ENCODE measurements around the gene SCOC. TPM values are rescaled to one million over a fixed set of nuclear protein-coding genes. Genes with fewer than 3 reads are reported as not detected.
A peak's percentile ranks its signal among the peaks of the same experiment; 100 is the strongest.

SCOC gene
- total and polyA plus RNA-seq, 2 of the 4 experiments (the other 2 are of a cell fraction) = 12.9 to 33.2 TPM

DNA sequence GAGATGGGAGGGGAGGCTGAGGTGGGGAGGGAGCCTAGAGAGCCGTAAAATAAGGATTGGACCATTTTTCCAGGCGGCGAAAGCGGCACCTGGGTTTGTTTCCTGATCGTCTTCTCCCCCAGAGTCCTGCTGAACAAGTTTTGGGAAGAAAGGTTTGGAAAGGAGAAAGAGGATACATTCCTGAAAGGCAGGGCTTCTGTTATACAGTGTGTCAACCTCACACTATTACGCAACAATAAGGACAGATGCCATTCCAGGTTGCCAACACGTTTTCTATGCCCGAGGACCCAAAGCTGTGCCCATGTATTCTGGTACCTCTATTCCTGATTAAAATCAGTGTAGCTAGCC is 658 bp downstream of the SCOC start:
- Histone ChIP-seq H3K9me3 (ENCODE audit: control insufficient read depth, insufficient read depth, low read length) (no peaks in the 10 kb centered on the region), H3K23ac (ENCODE audit: low read depth, low read length) (0 out of 2 replicates have a peak overlapping the region, but pooled peaks have one; percentile 21), H2AFZ (replicated peaks; ENCODE audit: low read length, poor library complexity) (peak overlapping the region; percentile 93), H3K56ac (ENCODE audit: extremely low read depth, insufficient read depth, low read length) (peak overlapping the region; percentile 58; the same call in 1 of the 2 replicates), H3K4ac (ENCODE audit: low read depth, low read length) (0 out of 2 replicates have a peak overlapping the region, but pooled peaks have one; percentile 0), H4K91ac (ENCODE audit: insufficient read depth, low read depth, low read length) (no peak overlapping the region), H4K20me1 (ENCODE audit: insufficient read depth, low read length) (peaks cover 6% of the 10 kb centered on the region; the same call in 1 of the 2 replicates), H3K27me3 (ENCODE audit: control insufficient read depth, insufficient read depth, low read length) (no peaks in the 10 kb centered on the region), H3K14ac (replicated peaks; ENCODE audit: low read depth, low read length) (0 out of 2 replicates have a peak overlapping the region, but pooled peaks have one; percentile 57), H3K9ac (ENCODE audit: low read depth, low read length) (peak overlapping the region; percentile 75), H4K5ac (ENCODE audit: low read depth, low read length) (peak overlapping the region; percentile 8), H3K36me3 (ENCODE audit: control insufficient read depth, insufficient read depth, low read length) (no peaks in the 10 kb centered on the region), H2AK9ac (replicated peaks; ENCODE audit: low read depth, low read length, poor library complexity) (peak overlapping the region; percentile 1), H3K4me3 (ENCODE audit: insufficient read depth, low read depth, low read length) (peak overlapping the region; percentile 75), H2BK15ac (ENCODE audit: low read depth, low read length) (no peak overlapping the region), H3K4me1 (ENCODE audit: control insufficient read depth, insufficient read depth, low read length) (no peaks in the 10 kb centered on the region), H3K9me1 (ENCODE audit: insufficient read depth, low read length) (peaks cover 4% of the 10 kb centered on the region), H2BK5ac (ENCODE audit: low read depth, low read length, poor library complexity, severe bottlenecking) (peak overlapping the region; percentile 46), H4K8ac (ENCODE audit: low read depth in 2 of 2, low read length in 2 of 2) (peak overlapping the region in 1 of 2 experiments; percentile 38; a peak in 2 of 4 replicates), H3K4me2 (ENCODE audit: low read depth, low read length) (peak overlapping the region; percentile 98), H2BK20ac (ENCODE audit: low read depth, low read length) (no peak overlapping the region), H3K79me1 (ENCODE audit: low read depth in 1 of 2, low read length in 2 of 2) (peaks cover 14 to 33% of the 10 kb centered on the region in 2 experiments), H3K18ac (ENCODE audit: low read depth, low read length) (no peak overlapping the region), H2AK5ac (ENCODE audit: low read depth, low read length) (no peak overlapping the region), H2BK120ac (ENCODE audit: low read depth, low read length) (no peak overlapping the region), H3K27ac (ENCODE audit: insufficient read depth, low read length) (peak overlapping the region; percentile 63)
- intact Hi-C loops (cut with micrococcal nuclease) (loop anchor here (5.0 kb wide), 2 partner anchors 148 to 758 kb away; partner anchors contain the start of genes ELMOD2 and RNF150), in situ Hi-C loops (cut with MboI; ENCODE audit: low sequenced_read_pairs) (loop anchor here (25.0 kb wide), 2 partner anchors 463 to 763 kb away; partner anchors contain the start of gene RNF150), dilution Hi-C loops (cut with HindIII; ENCODE audit: low sequenced_read_pairs, unreplicated experiment) (no loop called here)
- BruUV-seq (replicated peaks) = no TSS peak
- no CpG with 5 or more reads among the region's 8 CpGs for WGBS, 2 experiments (ENCODE audit: extremely low coverage in 2 of 2, insufficient read length in 1 of 2)
- no peak for DNase-seq
- ChIA-PET POLR2A (ENCODE audit: unreplicated experiment) (no interaction called here), CTCF (interaction anchor here (0.8 kb wide), 1 partner anchor 14 kb away, joined by 4 read pairs; no protein-coding TSS in a partner anchor)
- ATAC-seq (ENCODE audit: low read depth) = no peak
- TF ChIP-seq BHLHE40 (IDR thresholded peaks at IDR 0.05; ENCODE audit: low read depth, low read length) (no peak), CEBPB (IDR thresholded peaks at IDR 0.05; ENCODE audit: low read depth, low read length) (peak; percentile 98)
